Neural cell (in vitro differentiated cells): ENCODE results near the gene COL15A1. TPM values are rescaled to one million over a fixed set of nuclear protein-coding genes. Genes with fewer than 3 reads are reported as not detected.

Experiments used
- H2AFZ ChIP-seq: fragments of 200-600, 300-800 bp; sonication (generic), shearing (Covaris generic); 2 replicates; pipeline ENCODE4 v1.6.0; 2014; ENCODE audit warnings: low read depth, mild to moderate bottlenecking, antibody characterized with exemption, low read length, moderate library complexity
- H3F3A ChIP-seq: fragments of 200-600 bp; shearing (Covaris generic); 2 replicates; pipeline ENCODE4 v1.6.1; 2016; ENCODE audit warnings: mild to moderate bottlenecking, moderate library complexity, mixed read lengths, antibody characterized with exemption, low read length; ENCODE audit not compliant: insufficient read depth, poor library complexity, severe bottlenecking
- H3K27ac ChIP-seq: fragments of 200-600, 300-800 bp; sonication (generic), shearing (Covaris generic); 2 replicates; pipeline ENCODE4 v1.5.1; 2014; ENCODE audit warnings: mild to moderate bottlenecking, low read length, moderate library complexity
- H3K27me3 ChIP-seq: fragments of 300-800, 200-600 bp; sonication (generic), shearing (Covaris generic); 2 replicates; pipeline ENCODE4 v1.6.0; 2014; ENCODE audit warnings: mild to moderate bottlenecking, low read depth, low read length, moderate library complexity; ENCODE audit not compliant: insufficient read depth
- H3K36me3 ChIP-seq: fragments of 300-800, 200-600 bp; sonication (generic), shearing (Covaris generic); 2 replicates; pipeline ENCODE4 v1.5.1; 2014; ENCODE audit warnings: mild to moderate bottlenecking, antibody characterized with exemption, low read length, moderate library complexity; ENCODE audit not compliant: insufficient read depth
- H3K4me2 ChIP-seq: fragments of 300-800, 200-600 bp; sonication (generic), shearing (Covaris generic); 2 replicates; pipeline ENCODE4 v1.6.0; 2014; ENCODE audit warnings: mild to moderate bottlenecking, low read length
- H3K4me3 ChIP-seq: fragments of 300-800, 200-600 bp; sonication (generic), shearing (Covaris generic); 2 replicates; pipeline ENCODE4 v1.5.1; 2014; ENCODE audit warnings: mild to moderate bottlenecking, low read length, moderate library complexity
- H3K79me2 ChIP-seq: fragments of 200-600 bp; shearing (Covaris generic); replicated peaks from 2 replicates; pipeline ENCODE4 v1.6.0; 2014; ENCODE audit warnings: mild to moderate bottlenecking, low read length, moderate library complexity; ENCODE audit not compliant: insufficient read depth
- H3K9ac ChIP-seq: fragments of 300-800, 200-600 bp; sonication (generic), shearing (Covaris generic); 2 replicates; pipeline ENCODE4 v1.6.1; 2016; ENCODE audit warnings: mild to moderate bottlenecking, low read length, mixed read lengths
- H3K9me2 ChIP-seq: fragments of 200-600 bp; shearing (Covaris generic); 2 replicates; pipeline ENCODE4 v1.6.1; 2016; ENCODE audit warnings: mild to moderate bottlenecking, low read length, mixed read lengths; ENCODE audit not compliant: insufficient read depth
- H3K9me3 ChIP-seq: fragments of 200-600, 300-800 bp; sonication (generic), shearing (Covaris generic); 2 replicates; pipeline ENCODE4 v1.6.1; 2016; ENCODE audit warnings: mild to moderate bottlenecking, mixed run types, low read length, moderate library complexity, mixed read lengths
- H4K20me1 ChIP-seq: fragments of 200-600 bp; shearing (Covaris generic); 2 replicates; pipeline ENCODE4 v1.6.1; 2016; ENCODE audit warnings: mild to moderate bottlenecking, mixed run types; ENCODE audit not compliant: insufficient read depth
- CTCF ChIP-seq: fragments of 450-650 bp; IDR thresholded peaks from 2 replicates; pipeline ENCODE4 v1.5.1; 2014; ENCODE audit warnings: antibody characterized with exemption, mild to moderate bottlenecking, moderate library complexity; ENCODE audit not compliant: poor library complexity, severe bottlenecking
- EP300 ChIP-seq: fragments of 450-650 bp; conservative IDR thresholded peaks from 2 replicates; pipeline ENCODE4 v1.6.1; 2014; ENCODE audit warnings: antibody characterized with exemption, mild to moderate bottlenecking, moderate library complexity; ENCODE audit not compliant: poor library complexity, severe bottlenecking
- EZH2 ChIP-seq: fragments of 200-600, 300-800 bp; shearing (Covaris generic), sonication (generic); IDR thresholded peaks from 2 replicates; pipeline ENCODE4 v1.6.1; 2014; ENCODE audit warnings: antibody characterized with exemption, low read length, borderline replicate concordance, mild to moderate bottlenecking; ENCODE audit not compliant: insufficient read depth, poor library complexity, severe bottlenecking
- MXI1 ChIP-seq: fragments of 450-650 bp; conservative IDR thresholded peaks from 2 replicates; pipeline ENCODE4 v1.6.1; 2014; ENCODE audit warnings: antibody characterized with exemption, mild to moderate bottlenecking; ENCODE audit not compliant: poor library complexity, severe bottlenecking
- POLR2AphosphoS5 ChIP-seq: IDR thresholded peaks from 2 replicates; pipeline ENCODE4 v1.6.1; 2012
- RAD21 ChIP-seq: fragments of 450-650 bp; conservative IDR thresholded peaks from 2 replicates; pipeline ENCODE4 v1.6.1; 2014; ENCODE audit warnings: antibody characterized with exemption, mild to moderate bottlenecking, moderate library complexity
- REST ChIP-seq: IDR thresholded peaks from 2 replicates; pipeline ENCODE4 v1.6.1; 2012; ENCODE audit warnings: borderline replicate concordance
- SMC3 ChIP-seq: fragments of 450-650 bp; conservative IDR thresholded peaks from 2 replicates; pipeline ENCODE4 v1.6.1; 2014; ENCODE audit warnings: antibody characterized with exemption, mild to moderate bottlenecking, moderate library complexity; ENCODE audit not compliant: poor library complexity
- TAF1 ChIP-seq: IDR thresholded peaks from 2 replicates; pipeline ENCODE4 v1.6.1; 2012; ENCODE audit warnings: low read depth
- polyA plus RNA-seq: library from polyadenylated mRNA; depleted of rRNA; stranded (reverse); fragments of >200 nt; gene quantifications from 2 replicates; pipeline ENCODE4 v1.2.3, GENCODE V29; 2014

Gene COL15A1
- polyA plus RNA-seq, 1 donor from 2014 or later, result 2.8 TPM

- no peaks in the 10 kb centered on the region for H3K27me3 ChIP-seq
- H2AFZ ChIP-seq, result no peak overlapping the region
- no peaks in the 10 kb centered on the region for H3K9me2 ChIP-seq
- H3K4me3 ChIP-seq, result no peak overlapping the region
- no peaks in the 10 kb centered on the region for H3K9me3 ChIP-seq
- H3F3A ChIP-seq, result no peaks in the 10 kb centered on the region
- H4K20me1 ChIP-seq, result no peaks in the 10 kb centered on the region
- no peaks in the 10 kb centered on the region for H3K79me2 ChIP-seq
- no peaks in the 10 kb centered on the region for H3K36me3 ChIP-seq
- H3K9ac ChIP-seq, result no peak overlapping the region
- no peak overlapping the region for H3K27ac ChIP-seq
- TF ChIP-seq MXI1 (no peak), RAD21 (no peak), EP300 (no peak), EZH2 (no peak), TAF1 (no peak), CTCF (no peak), SMC3 (no peak), POLR2AphosphoS5 (no peak), REST (no peak)
- no peak overlapping the region for H3K4me2 ChIP-seq
These were observed 139.3 kb downstream of the COL15A1 start for GRCh38 chr9:99083051-99083450.

- no peak overlapping the region for H3K4me2 ChIP-seq
- TF ChIP-seq EP300 (no peak), MXI1 (no peak), TAF1 (no peak), RAD21 (no peak), EZH2 (no peak), REST (no peak), SMC3 (no peak), CTCF (no peak), POLR2AphosphoS5 (no peak)
- no peaks in the 10 kb centered on the region for H3K9me3 ChIP-seq
- no peaks in the 10 kb centered on the region for H3F3A ChIP-seq
- no peaks in the 10 kb centered on the region for H3K36me3 ChIP-seq
- no peaks in the 10 kb centered on the region for H3K27me3 ChIP-seq
- no peak overlapping the region for H3K9ac ChIP-seq
- H3K27ac ChIP-seq, result no peak overlapping the region
- no peak overlapping the region for H3K4me3 ChIP-seq
- H4K20me1 ChIP-seq, result no peaks in the 10 kb centered on the region
- no peak overlapping the region for H2AFZ ChIP-seq
- H3K9me2 ChIP-seq, result no peaks in the 10 kb centered on the region
- no peaks in the 10 kb centered on the region for H3K79me2 ChIP-seq
These were observed 142.5 kb downstream of the COL15A1 start for GRCh38 chr9:99085949-99086948.
